B cell (primary cell): ENCODE results near the gene DACT3. TPM values are rescaled to one million over a fixed set of nuclear protein-coding genes. Genes with fewer than 3 reads are reported as not detected.

Experiments used
- ATAC-seq: fragments of 200-7000 bp; cut with Tn5 transposase; one replicate; pipeline ENCODE4 v1.10.0; 2021; ENCODE audit warnings: low read depth, mild to moderate bottlenecking, moderate number of reproducible peaks, moderate library complexity
- CTCF ChIA-PET: fragments of 350-600 bp; sonication (Branson Sonifier 250); formaldehyde crosslinking; loops from one replicate; lab custom pipeline; 2021; ENCODE audit warnings: antibody characterized with exemption, inconsistent platforms; lab: Charles Lee
- POLR2A ChIA-PET: fragments of 350-600 bp; sonication (Branson Sonifier 250); formaldehyde crosslinking; loops from one replicate; lab custom pipeline; 2021; ENCODE audit warnings: antibody characterized with exemption; lab: Charles Lee
- DNase-seq: peaks from one replicate; pipeline ENCODE4 v3.0.0; 2013
- H2AFZ ChIP-seq: 2 replicates; pipeline ENCODE4 v1.6.1; 2012; ENCODE audit warnings: mild to moderate bottlenecking, low read depth, low read length; ENCODE audit not compliant: insufficient read depth, poor library complexity, severe bottlenecking
- H3K27ac ChIP-seq, 2 donors: 1 replicate in 1 of 2; 2 replicates in 1 of 2; pipeline ENCODE4 v1.5.1; 2012 to 2013; ENCODE audit warnings: low read length in 2 of 2, mild to moderate bottlenecking in 2 of 2, moderate library complexity in 1 of 2
- H3K27me3 ChIP-seq, 4 experiments: fragments of 200-600 bp in 1 of 4; sonication (generic) in 1 of 4; replicated peaks in 1 of 4; 1 replicate in 2 of 4; 2 replicates in 2 of 4; pipeline versions ENCODE4 v1.6.1 to v1.7.0; 2013 to 2016; ENCODE audit warnings: low read length in 3 of 4, mild to moderate bottlenecking in 2 of 4, mixed read lengths in 1 of 4, moderate library complexity in 1 of 4; ENCODE audit not compliant: insufficient read depth in 4 of 4, control insufficient read depth in 3 of 4; ENCODE audit errors: control extremely low read depth in 1 of 4
- H3K36me3 ChIP-seq, 2 experiments: replicated peaks in 1 of 2; 1 replicate in 1 of 2; 2 replicates in 1 of 2; pipeline versions ENCODE4 v1.6.1 to v1.7.1; 2013; ENCODE audit warnings: low read length in 1 of 2; ENCODE audit not compliant: insufficient read depth in 2 of 2, control insufficient read depth in 1 of 2; ENCODE audit errors: control extremely low read depth in 1 of 2, extremely low read depth in 1 of 2
- H3K4me1 ChIP-seq, 2 donors: fragments of 200-600 bp in 1 of 2; sonication (generic) in 1 of 2; 1 replicate in 1 of 2; 2 replicates in 1 of 2; pipeline versions ENCODE4 v1.5.1 to v1.6.1; 2013 to 2017; ENCODE audit warnings: low read length in 2 of 2; ENCODE audit not compliant: control insufficient read depth in 2 of 2, insufficient read depth in 2 of 2
- H3K4me2 ChIP-seq: replicated peaks from 2 replicates; pipeline ENCODE3; 2012; ENCODE audit warnings: mild to moderate bottlenecking, low read depth, low read length; ENCODE audit not compliant: poor library complexity, severe bottlenecking
- H3K4me3 ChIP-seq, 5 experiments: fragments of 200-600 bp in 1 of 5; sonication (generic) in 1 of 5; 1 replicate in 3 of 5; 2 replicates in 2 of 5; pipeline versions ENCODE4 v1.5.1 to v1.7.0; 2011 to 2016; ENCODE audit warnings: low read length in 4 of 5, mild to moderate bottlenecking in 4 of 5, low read depth in 2 of 5, control low read depth in 1 of 5, moderate library complexity in 1 of 5; ENCODE audit not compliant: insufficient read depth in 1 of 5; ENCODE audit errors: control extremely low read depth in 1 of 5, extremely low read depth in 1 of 5
- H3K79me2 ChIP-seq: fragments of 200-600 bp; sonication (generic); one replicate; pipeline ENCODE4 v1.6.0; 2016; ENCODE audit warnings: low read length; ENCODE audit not compliant: control insufficient read depth, insufficient read depth
- H3K9ac ChIP-seq: fragments of 200-600 bp; sonication (generic); 2 replicates; pipeline ENCODE4 v1.6.1; 2017; ENCODE audit warnings: mild to moderate bottlenecking, low read length, moderate library complexity
- H3K9me3 ChIP-seq, 3 donors: one replicate each; pipeline versions ENCODE4 v1.6.1 to v1.7.1; 2013; ENCODE audit warnings: low read length in 2 of 3; ENCODE audit not compliant: control insufficient read depth in 2 of 3, insufficient read depth in 1 of 3; ENCODE audit errors: control extremely low read depth in 1 of 3
- H4K20me1 ChIP-seq: 2 replicates; pipeline ENCODE4 v1.6.0; 2012; ENCODE audit warnings: mild to moderate bottlenecking, low read length; ENCODE audit not compliant: insufficient read depth, control insufficient read depth, poor library complexity, severe bottlenecking
- H3K27ac Mint-ChIP-seq: one replicate; pipeline ENCODE4 v1.8.0; 2021; ENCODE audit warnings: mixed read lengths
- H3K27me3 Mint-ChIP-seq: one replicate; pipeline ENCODE4 v1.8.0; 2021; ENCODE audit warnings: mixed read lengths
- H3K4me1 Mint-ChIP-seq: one replicate; pipeline ENCODE4 v1.8.0; 2021; ENCODE audit warnings: mixed read lengths
- H3K4me3 Mint-ChIP-seq: one replicate; pipeline ENCODE4 v1.8.0; 2021; ENCODE audit warnings: mixed read lengths
- H3K9me3 Mint-ChIP-seq: one replicate; pipeline ENCODE4 v1.8.0; 2022; ENCODE audit warnings: mixed read lengths; ENCODE audit not compliant: insufficient read depth
- EZH2 ChIP-seq: IDR thresholded peaks from 2 replicates; pipeline ENCODE4 v1.6.1; 2012; ENCODE audit warnings: borderline replicate concordance, low read depth, mild to moderate bottlenecking, moderate library complexity, low read length; ENCODE audit not compliant: insufficient read depth, poor library complexity, severe bottlenecking
- WGBS: methylation state at CpG from one replicate; pipeline ENCODE4 v1.1.5; 2013; ENCODE audit warnings: missing lambda C conversion rate; ENCODE audit not compliant: insufficient coverage; 5-methylcytosine and 5-hydroxymethylcytosine counted together
- intact Hi-C: fragments of 100-400 bp; cut with micrococcal nuclease; formaldehyde crosslinking; loops from one replicate; pipeline ENCODE4 v1.10.0; 2022
- polyA plus RNA-seq: library from polyadenylated mRNA; depleted of rRNA; stranded (reverse); fragments of >200 nt; gene quantifications from 2 replicates; pipeline ENCODE4 v1.2.3, GENCODE V29; 2012
- total RNA-seq, 2 donors: library from RNA; stranded (reverse); fragments of 120-200 nt in 1 of 2; gene quantifications; 1 replicate in 1 of 2; 2 replicates in 1 of 2; pipeline versions ENCODE4 v1.2.3 to v1.2.4, GENCODE V29; 2013 to 2022
- TF ChIP-seq, protein P1 (sequence below): fragments of 200-600 bp; IDR thresholded peaks from one replicate; pipeline ENCODE4 v1.8.0; 2022; ENCODE audit warnings: antibody characterized with exemption, mild to moderate bottlenecking

DACT3 gene
- total and polyA plus RNA-seq, 2 donors (not counting 1 experiment from before 2014, with no cell fraction given) = 0.03 to 0.15 TPM

DNA sequence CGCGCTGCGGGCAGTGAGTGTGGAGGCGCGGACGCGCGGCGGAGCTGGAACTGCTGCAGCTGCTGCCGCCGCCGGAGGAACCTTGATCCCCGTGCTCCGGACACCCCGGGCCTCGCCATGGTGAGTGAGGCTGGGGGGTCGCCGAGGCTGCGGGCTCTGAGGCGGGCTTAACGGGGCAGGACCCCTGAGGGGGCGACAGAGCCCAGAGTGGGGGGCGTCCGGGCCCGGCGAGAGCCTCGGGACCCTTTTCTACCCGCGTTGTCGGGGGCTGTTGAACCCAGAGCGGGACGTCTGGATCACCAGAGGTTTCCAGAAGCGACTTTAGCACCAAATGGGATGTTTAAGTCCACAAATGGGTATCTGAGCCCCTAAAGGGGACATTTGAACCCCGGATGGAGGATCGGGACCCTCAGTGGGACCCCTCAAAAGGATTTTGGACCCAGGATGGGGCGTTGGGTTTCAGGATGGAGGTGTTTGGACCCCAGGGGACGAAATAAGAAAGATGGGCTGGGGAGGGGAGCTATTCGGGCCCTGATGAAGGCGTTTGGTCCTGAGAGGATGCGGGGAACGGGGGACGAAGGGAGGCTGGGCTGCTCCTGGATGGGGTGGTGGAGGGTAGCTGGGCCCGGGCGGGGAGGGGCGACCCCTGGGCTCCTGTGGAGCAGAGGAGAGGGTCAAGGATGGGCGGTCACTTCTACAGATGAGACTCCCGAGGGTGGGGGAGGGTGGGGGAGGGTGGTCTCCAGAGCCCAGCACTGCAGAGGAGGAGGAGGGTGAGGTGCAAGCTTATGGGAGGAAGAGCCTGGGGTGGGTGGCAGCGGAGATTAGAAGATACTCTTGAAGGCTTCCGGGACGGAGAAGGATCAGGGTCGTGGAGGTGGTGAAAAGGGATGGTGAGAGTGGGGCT is 59.4 kb downstream of the DACT3 start, which contains the start of gene CALM3:
CALM3 (plus strand) TSS at position 13 of the 907 bp plus-strand sequence; CDS start at position 118, 105 bp downstream.
- Histone ChIP-seq H3K79me2 (peaks cover 34% of the 10 kb centered on the region), H3K9me3 (peaks cover 1 to 13% (median 12%) of the 10 kb centered on the region in 3 donors), H3K9ac (peak within 1 kb of the TSS; percentile 91), H3K27me3 (no peaks in the 10 kb centered on the region), H3K4me2 (peak within 1 kb of the TSS; percentile 100), H3K4me1 (peaks cover 19 to 30% of the 10 kb centered on the region in 2 donors), H2AFZ (peak within 1 kb of the TSS; percentile 91), H3K4me3 (peak within 1 kb of the TSS; percentile 96 to 100 (median 99)), H4K20me1 (peaks cover 51% of the 10 kb centered on the region), H3K36me3 (peaks cover 0 to 19% of the 10 kb centered on the region in 2 experiments), H3K27ac (peak within 1 kb of the TSS; percentile 98 to 100)
- DNase-seq = no peak
- Mint-ChIP-seq H3K27ac (peak within 1 kb of the TSS; percentile 100), H3K4me3 (peak within 1 kb of the TSS; percentile 100), H3K27me3 (no peaks in the 10 kb centered on the region), H3K9me3 (peaks cover 8% of the 10 kb centered on the region), H3K4me1 (peaks cover 31% of the 10 kb centered on the region)
- ChIA-PET POLR2A (interaction anchor here (0.5 to 2.6 kb wide), 16 partner anchors 9 to 1033 kb away, joined by 3 to 20 read pairs (median 6); partner anchors contain the start of genes DACT3 and PRKD2), CTCF (interaction anchor here (0.7 to 6.6 kb wide), 13 partner anchors 14 to 748 kb away, joined by 3 to 92 read pairs (median 4); partner anchors contain the start of genes AP2S1, DACT3, DHX34 and GNG8)
- no peak for TF ChIP-seq EZH2
- TF ChIP-seq, protein P1, sequence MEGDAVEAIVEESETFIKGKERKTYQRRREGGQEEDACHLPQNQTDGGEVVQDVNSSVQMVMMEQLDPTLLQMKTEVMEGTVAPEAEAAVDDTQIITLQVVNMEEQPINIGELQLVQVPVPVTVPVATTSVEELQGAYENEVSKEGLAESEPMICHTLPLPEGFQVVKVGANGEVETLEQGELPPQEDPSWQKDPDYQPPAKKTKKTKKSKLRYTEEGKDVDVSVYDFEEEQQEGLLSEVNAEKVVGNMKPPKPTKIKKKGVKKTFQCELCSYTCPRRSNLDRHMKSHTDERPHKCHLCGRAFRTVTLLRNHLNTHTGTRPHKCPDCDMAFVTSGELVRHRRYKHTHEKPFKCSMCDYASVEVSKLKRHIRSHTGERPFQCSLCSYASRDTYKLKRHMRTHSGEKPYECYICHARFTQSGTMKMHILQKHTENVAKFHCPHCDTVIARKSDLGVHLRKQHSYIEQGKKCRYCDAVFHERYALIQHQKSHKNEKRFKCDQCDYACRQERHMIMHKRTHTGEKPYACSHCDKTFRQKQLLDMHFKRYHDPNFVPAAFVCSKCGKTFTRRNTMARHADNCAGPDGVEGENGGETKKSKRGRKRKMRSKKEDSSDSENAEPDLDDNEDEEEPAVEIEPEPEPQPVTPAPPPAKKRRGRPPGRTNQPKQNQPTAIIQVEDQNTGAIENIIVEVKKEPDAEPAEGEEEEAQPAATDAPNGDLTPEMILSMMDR = no peak
- intact Hi-C loops = loop anchor here (2.0 to 5.0 kb wide), 7 partner anchors 13 to 1761 kb away; partner anchors contain the start of genes AP2S1, FKRP, STRN4 and SYNGR4
- WGBS = under 1% methylated on average over 49 of the region's 51 CpGs
- no peak for ATAC-seq
